CD14-positive monocyte (primary cell): ENCODE measurements around the gene WDR86. TPM values are rescaled to one million over a fixed set of nuclear protein-coding genes. Genes with fewer than 3 reads are reported as not detected.

ENCODE experiments used
- DNase-seq, 3 donors: peaks; one replicate each; pipeline ENCODE4 v3.0.0-alpha.2; 2011 to 2022
- H2AFZ ChIP-seq: 2 replicates; pipeline ENCODE4 v1.6.0; 2012; ENCODE audit warnings: mild to moderate bottlenecking, low read depth, low read length, inconsistent platforms; ENCODE audit not compliant: insufficient read depth, poor library complexity, severe bottlenecking
- H3K27ac ChIP-seq, 2 donors: 1 replicate in 1 of 2; 2 replicates in 1 of 2; pipeline ENCODE4 v1.5.1; 2012 to 2013; ENCODE audit warnings: low read length in 2 of 2, control low read depth in 1 of 2, inconsistent platforms in 1 of 2, low read depth in 1 of 2, mild to moderate bottlenecking in 1 of 2
- H3K27me3 ChIP-seq, 2 donors: one replicate each; pipeline versions ENCODE4 v1.6.0 to v1.6.1; 2011 to 2013; ENCODE audit warnings: low read length in 2 of 2; ENCODE audit not compliant: control insufficient read depth in 2 of 2, insufficient read depth in 2 of 2
- H3K36me3 ChIP-seq, 2 donors: replicated peaks in 1 of 2; 1 replicate in 1 of 2; 2 replicates in 1 of 2; pipeline versions ENCODE4 v1.5.1 to v1.6.1; 2012 to 2013; ENCODE audit warnings: low read length in 2 of 2, control low read depth in 1 of 2, inconsistent platforms in 1 of 2, mild to moderate bottlenecking in 1 of 2; ENCODE audit not compliant: insufficient read depth in 2 of 2, control insufficient read depth in 1 of 2
- H3K4me1 ChIP-seq, 2 donors: 1 replicate in 1 of 2; 2 replicates in 1 of 2; pipeline versions ENCODE4 v1.5.1 to v1.6.1; 2012 to 2013; ENCODE audit warnings: low read length in 2 of 2, control low read depth in 1 of 2, inconsistent platforms in 1 of 2, mild to moderate bottlenecking in 1 of 2, moderate library complexity in 1 of 2; ENCODE audit not compliant: insufficient read depth in 2 of 2, control insufficient read depth in 1 of 2
- H3K4me2 ChIP-seq: replicated peaks from 2 replicates; pipeline ENCODE3; 2012; ENCODE audit warnings: low read length, moderate library complexity, mild to moderate bottlenecking; ENCODE audit not compliant: poor library complexity, severe bottlenecking; ENCODE audit errors: extremely low read depth
- H3K4me3 ChIP-seq, 3 experiments: fragments of 200-600 bp in 1 of 3; sonication (generic) in 1 of 3; replicated peaks in 1 of 3; 1 replicate in 2 of 3; 2 replicates in 1 of 3; pipeline ENCODE4 v1.5.1; 2011 to 2013; ENCODE audit warnings: low read length in 3 of 3, mild to moderate bottlenecking in 3 of 3, control low read depth in 2 of 3, low read depth in 2 of 3, inconsistent platforms in 1 of 3, moderate library complexity in 1 of 3
- H3K79me2 ChIP-seq: 2 replicates; pipeline ENCODE4 v1.6.0; 2012; ENCODE audit warnings: mild to moderate bottlenecking, control low read depth, inconsistent platforms, low read length, moderate library complexity; ENCODE audit not compliant: insufficient read depth
- H3K9ac ChIP-seq: 2 replicates; pipeline ENCODE4 v1.6.0; 2017; ENCODE audit warnings: low read length, mild to moderate bottlenecking; ENCODE audit not compliant: insufficient read depth, poor library complexity, severe bottlenecking
- H3K9me3 ChIP-seq, 2 donors: replicated peaks in 1 of 2; 1 replicate in 1 of 2; 2 replicates in 1 of 2; pipeline versions ENCODE4 v1.5.1 to v1.6.1; 2012 to 2013; ENCODE audit warnings: low read length in 2 of 2, control low read depth in 1 of 2; ENCODE audit not compliant: control insufficient read depth in 1 of 2, insufficient read depth in 1 of 2
- H4K20me1 ChIP-seq: 2 replicates; pipeline ENCODE4 v1.6.0; 2012; ENCODE audit warnings: mild to moderate bottlenecking, low read length, control low read depth, moderate library complexity; ENCODE audit not compliant: insufficient read depth
- H3K27ac Mint-ChIP-seq, 7 donors: one replicate each; pipeline ENCODE4 v1.8.0; 2020; ENCODE audit warnings: mild to moderate bottlenecking in 7 of 7, mixed read lengths in 7 of 7, moderate library complexity in 6 of 7, inconsistent platforms in 2 of 7
- H3K27me3 Mint-ChIP-seq, 3 donors: one replicate each; pipeline ENCODE4 v1.8.0; 2021 to 2022; ENCODE audit warnings: low read depth in 3 of 3, mild to moderate bottlenecking in 3 of 3, mixed read lengths in 3 of 3, moderate library complexity in 3 of 3, inconsistent platforms in 1 of 3
- H3K36me3 Mint-ChIP-seq, 2 donors: one replicate each; pipeline ENCODE4 v1.8.0; 2020; ENCODE audit warnings: mixed read lengths in 2 of 2, inconsistent platforms in 1 of 2, mild to moderate bottlenecking in 1 of 2
- H3K4me1 Mint-ChIP-seq: one replicate; pipeline ENCODE4 v1.8.0; 2020; ENCODE audit warnings: mild to moderate bottlenecking, mixed read lengths
- H3K4me3 Mint-ChIP-seq, 2 donors: one replicate each; pipeline ENCODE4 v1.8.0; 2020; ENCODE audit warnings: mild to moderate bottlenecking in 2 of 2, mixed read lengths in 2 of 2, moderate library complexity in 1 of 2
- H3K9me3 Mint-ChIP-seq, 7 donors: one replicate each; pipeline ENCODE4 v1.8.0; 2020 to 2022; ENCODE audit warnings: mixed read lengths in 7 of 7, mild to moderate bottlenecking in 6 of 7, moderate library complexity in 6 of 7, inconsistent platforms in 2 of 7
- WGBS: methylation state at CpG from one replicate; pipeline ENCODE4 v1.1.5; 2013; ENCODE audit warnings: missing lambda C conversion rate; ENCODE audit not compliant: insufficient coverage; 5-methylcytosine and 5-hydroxymethylcytosine counted together
- intact Hi-C, 2 donors: fragments of 100-400 bp; cut with micrococcal nuclease; formaldehyde crosslinking; loops; one replicate each; pipeline versions ENCODE4 v1.15.0 to v1.15.1; 2023
- polyA minus RNA-seq: library from RNA; depleted of rRNA, polyadenylated mRNA; stranded (reverse); fragments of >200 nt; gene quantifications from 2 replicates; pipeline ENCODE4 v1.2.3, GENCODE V29; 2012
- polyA plus RNA-seq, 3 donors: library from polyadenylated mRNA; depleted of rRNA in 1 of 3; unstranded in 2 of 3; stranded (reverse) in 1 of 3; fragments of 300-500 nt in 2 of 3; fragments of >200 nt in 1 of 3; fragmentation: Illumina TruSeq in 2 of 3; gene quantifications; 1 replicate in 2 of 3; 2 replicates in 1 of 3; pipeline ENCODE4 v1.2.3, GENCODE V29; 2012 to 2021
- total RNA-seq, 12 experiments: library from RNA in 1 of 12; stranded (reverse) in 1 of 12; fragments of 120-200 nt in 1 of 12; gene quantifications; one replicate each; pipeline ENCODE4 v1.2.4 and lab custom pipeline; 2013 to 2026; ENCODE audit warnings: mixed read lengths in 6 of 12, inconsistent platforms in 1 of 12
- TF ChIP-seq, protein P1 (sequence below): fragments of 200-600 bp; IDR thresholded peaks from one replicate; pipeline ENCODE4 v1.8.0; 2022; ENCODE audit warnings: antibody characterized with exemption, mild to moderate bottlenecking

Gene WDR86, protein sequence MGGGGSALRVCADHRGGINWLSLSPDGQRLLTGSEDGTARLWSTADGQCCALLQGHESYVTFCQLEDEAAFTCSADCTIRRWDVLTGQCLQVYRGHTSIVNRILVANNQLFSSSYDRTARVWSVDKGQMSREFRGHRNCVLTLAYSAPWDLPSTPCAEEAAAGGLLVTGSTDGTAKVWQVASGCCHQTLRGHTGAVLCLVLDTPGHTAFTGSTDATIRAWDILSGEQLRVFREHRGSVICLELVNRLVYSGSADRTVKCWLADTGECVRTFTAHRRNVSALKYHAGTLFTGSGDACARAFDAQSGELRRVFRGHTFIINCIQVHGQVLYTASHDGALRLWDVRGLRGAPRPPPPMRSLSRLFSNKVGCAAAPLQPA
- 0.48 TPM for total RNA-seq (2013)
- polyA plus RNA-seq (under 1 TPM; 0.11 to 0.30 (median 0.24) TPM), polyA minus RNA-seq (0.40 and 0.69 TPM in 2 replicates), total RNA-seq (lab: John Stamatoyannopoulos, UW) (0.06 to 0.46 (median 0.17) reads per million in 11 experiments)

DNA sequence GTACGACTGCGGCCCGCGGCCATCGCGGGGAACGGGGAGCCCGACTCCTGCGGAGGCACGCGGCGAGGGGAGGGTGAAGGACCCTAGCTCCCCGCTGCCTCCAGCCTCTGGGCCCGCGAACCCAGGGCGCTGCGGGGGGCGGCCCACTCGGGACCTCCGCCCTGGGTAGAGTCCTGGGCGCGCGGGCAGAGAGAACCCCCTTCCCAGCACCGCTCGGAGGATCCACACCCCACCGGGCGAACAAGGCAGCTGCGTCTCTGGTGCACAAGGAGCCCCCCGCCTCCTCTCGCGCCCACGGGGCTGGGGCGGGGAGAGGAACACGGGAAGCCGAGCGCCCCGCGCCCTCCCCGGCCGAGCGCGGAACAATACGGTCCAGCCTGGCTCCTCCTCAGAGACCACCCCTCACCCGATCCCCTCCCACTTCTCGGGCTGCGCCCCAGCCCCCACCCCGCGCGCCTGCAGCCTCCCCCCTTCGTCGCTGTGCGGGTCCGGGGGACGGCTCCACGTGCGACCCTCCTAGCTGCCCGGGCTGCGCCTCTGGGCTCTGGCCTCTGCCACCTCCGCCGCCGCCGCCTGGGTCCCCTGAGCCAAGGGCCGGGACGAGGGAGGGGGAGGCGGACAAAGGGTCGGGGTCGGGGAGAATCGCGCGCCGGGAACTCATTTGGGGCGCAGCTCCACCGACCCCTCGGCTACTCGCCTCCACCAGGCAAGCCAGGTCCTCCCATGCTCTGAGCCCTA is at the start of gene WDR86:
TSS of gene WDR86 (minus strand) at position 372 of the 738 bp plus-strand sequence. CDS start 449 bp downstream, outside the sequence.
- peaks cover 14% of the 10 kb centered on the region in 2 donors for H3K36me3 Mint-ChIP-seq
- Histone ChIP-seq H3K4me1 (peaks cover 30 to 42% of the 10 kb centered on the region in 2 donors), H4K20me1 (no peaks in the 10 kb centered on the region), H3K27me3 (peaks cover 25 to 53% of the 10 kb centered on the region in 2 donors), H3K4me2 (peak within 1 kb of the TSS; percentile 64), H3K27ac (no peak within 1 kb of the TSS), H3K36me3 (no peaks in the 10 kb centered on the region), H3K9ac (peak within 1 kb of the TSS; percentile 36), H3K9me3 (peaks cover 0 to 10% of the 10 kb centered on the region in 2 donors), H3K79me2 (no peaks in the 10 kb centered on the region), H2AFZ (peak within 1 kb of the TSS; percentile 61), H3K4me3 (peak within 1 kb of the TSS in 1 of 3 experiments; percentile 55)
- DNase-seq: no peak
- H3K4me3 Mint-ChIP-seq: peak within 1 kb of the TSS; percentile 66 to 88
- TF ChIP-seq, protein P1, sequence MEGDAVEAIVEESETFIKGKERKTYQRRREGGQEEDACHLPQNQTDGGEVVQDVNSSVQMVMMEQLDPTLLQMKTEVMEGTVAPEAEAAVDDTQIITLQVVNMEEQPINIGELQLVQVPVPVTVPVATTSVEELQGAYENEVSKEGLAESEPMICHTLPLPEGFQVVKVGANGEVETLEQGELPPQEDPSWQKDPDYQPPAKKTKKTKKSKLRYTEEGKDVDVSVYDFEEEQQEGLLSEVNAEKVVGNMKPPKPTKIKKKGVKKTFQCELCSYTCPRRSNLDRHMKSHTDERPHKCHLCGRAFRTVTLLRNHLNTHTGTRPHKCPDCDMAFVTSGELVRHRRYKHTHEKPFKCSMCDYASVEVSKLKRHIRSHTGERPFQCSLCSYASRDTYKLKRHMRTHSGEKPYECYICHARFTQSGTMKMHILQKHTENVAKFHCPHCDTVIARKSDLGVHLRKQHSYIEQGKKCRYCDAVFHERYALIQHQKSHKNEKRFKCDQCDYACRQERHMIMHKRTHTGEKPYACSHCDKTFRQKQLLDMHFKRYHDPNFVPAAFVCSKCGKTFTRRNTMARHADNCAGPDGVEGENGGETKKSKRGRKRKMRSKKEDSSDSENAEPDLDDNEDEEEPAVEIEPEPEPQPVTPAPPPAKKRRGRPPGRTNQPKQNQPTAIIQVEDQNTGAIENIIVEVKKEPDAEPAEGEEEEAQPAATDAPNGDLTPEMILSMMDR: no peak
- H3K27ac Mint-ChIP-seq: peak within 1 kb of the TSS in 4 of 7 donors; percentile 37 to 76 (median 46)
- H3K4me1 Mint-ChIP-seq: peaks cover 34% of the 10 kb centered on the region
- peaks cover 50 to 65% (median 62%) of the 10 kb centered on the region in 3 donors for H3K27me3 Mint-ChIP-seq
- WGBS: under 1% methylated on average over 49 of the region's 75 CpGs
- intact Hi-C loops: no loop called here
- H3K9me3 Mint-ChIP-seq: peaks cover 3 to 19% (median 14%) of the 10 kb centered on the region in 7 donors

DNA sequence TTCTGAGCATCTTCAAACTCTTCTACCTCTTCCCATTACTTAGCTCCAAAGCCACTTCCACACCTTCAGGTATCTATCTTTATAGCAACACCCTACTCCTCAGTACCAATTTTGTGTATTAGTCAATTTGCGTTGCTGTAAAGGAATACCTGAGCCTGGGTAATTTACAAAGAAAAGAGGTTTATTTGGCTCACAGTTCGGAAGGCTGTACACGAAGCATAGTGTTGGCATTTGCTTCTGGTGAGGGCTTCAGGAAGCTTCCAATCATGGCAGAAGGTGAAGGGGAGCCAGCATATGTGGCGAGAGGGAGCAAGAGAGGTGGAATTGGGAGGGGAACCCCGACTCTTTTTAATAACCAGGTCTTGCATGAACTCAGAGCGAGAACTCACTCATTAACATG is 47.7 kb upstream of the WDR86 start:
- Histone ChIP-seq H3K9ac (no peak overlapping the region), H3K4me3 (no peak overlapping the region), H3K79me2 (no peaks in the 10 kb centered on the region), H3K9me3 (peaks cover 5% of the 10 kb centered on the region in 2 donors), H4K20me1 (no peaks in the 10 kb centered on the region), H2AFZ (no peak overlapping the region), H3K27ac (no peak overlapping the region), H3K4me1 (no peaks in the 10 kb centered on the region), H3K27me3 (peaks cover 0 to 2% of the 10 kb centered on the region in 2 donors), H3K4me2 (no peak overlapping the region), H3K36me3 (no peaks in the 10 kb centered on the region)
- Mint-ChIP-seq H3K9me3 (peaks cover under 1 to 8% (median 4%) of the 10 kb centered on the region in 7 donors), H3K4me1 (peaks cover 3% of the 10 kb centered on the region), H3K27me3 (peaks cover 13 to 26% (median 17%) of the 10 kb centered on the region in 3 donors), H3K27ac (no peak overlapping the region), H3K4me3 (no peak overlapping the region), H3K36me3 (no peaks in the 10 kb centered on the region)
- 95% methylated on average over 3 of the region's 6 CpGs for WGBS
- no peak for DNase-seq
- intact Hi-C loops: no loop called here
- TF ChIP-seq, protein P1: no peak
